Vagina (tissue), 2 donors: ENCODE data around the gene MEIS1.

ENCODE experiments used
- POLR2A ChIP-seq, 2 donors: fragments of 450-650 bp; IDR thresholded peaks; one replicate each; pipeline ENCODE4 v1.6.1; 2017; ENCODE audit warnings: antibody characterized with exemption in 2 of 2, mild to moderate bottlenecking in 2 of 2, moderate library complexity in 2 of 2
- POLR2AphosphoS5 ChIP-seq, 2 donors: sonication (generic); formaldehyde crosslinking; IDR thresholded peaks; one replicate each; pipeline ENCODE4 v1.9.0; 2017; ENCODE audit warnings: antibody characterized with exemption in 2 of 2, mild to moderate bottlenecking in 2 of 2, low read depth in 1 of 2; ENCODE audit not compliant: insufficient read depth in 1 of 2
- TF ChIP-seq, protein P1 (sequence below), 3 experiments: fragments of 450-650 bp in 2 of 3; fragments of 200-600 bp in 1 of 3; sonication (generic) in 1 of 3; IDR thresholded peaks; one replicate each; pipeline ENCODE4 v1.5.1; 2017 to 2019; ENCODE audit warnings: antibody characterized with exemption in 3 of 3, mild to moderate bottlenecking in 2 of 3, moderate library complexity in 2 of 3

DNA sequence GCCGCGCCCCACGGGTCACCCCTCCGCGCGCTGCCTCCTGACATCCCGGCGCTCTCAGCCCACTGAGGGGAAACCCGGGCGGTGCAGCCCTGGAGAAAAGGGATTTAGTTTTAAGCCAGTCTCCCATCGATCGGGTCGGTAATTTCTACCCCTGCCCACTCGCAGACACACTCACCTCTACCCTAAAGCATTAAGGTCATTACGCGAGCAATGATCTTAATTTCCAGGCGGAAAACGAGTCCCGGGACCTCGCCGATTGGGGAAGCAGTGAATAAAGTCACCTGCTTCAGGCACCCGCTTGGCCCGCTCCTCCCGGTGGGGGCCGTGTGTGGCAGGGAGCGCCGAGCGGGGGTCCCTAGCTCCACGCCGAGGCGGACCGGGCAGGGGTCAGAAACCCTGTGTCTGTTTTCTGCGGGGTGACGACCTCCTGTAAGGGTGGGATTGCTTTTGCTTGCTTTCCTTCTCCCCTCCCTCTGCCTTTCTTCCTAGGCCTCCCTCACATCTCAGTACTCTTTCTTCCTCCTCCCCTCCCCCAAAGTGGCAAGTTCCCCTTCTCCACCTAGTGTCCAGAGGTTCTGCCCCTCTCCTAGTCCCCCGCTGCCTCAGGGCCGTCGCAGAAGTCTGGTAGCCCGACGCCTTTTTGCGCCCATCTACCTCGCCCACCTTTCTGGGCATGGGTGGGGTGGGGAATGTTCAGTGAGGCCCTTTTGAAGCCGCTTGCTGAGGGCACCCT lies 142.6 kb downstream of the MEIS1 start:
- TF ChIP-seq POLR2A (IDR thresholded peaks at IDR 0.05) (no peak), POLR2AphosphoS5 (IDR thresholded peaks at IDR 0.05; ENCODE audit: insufficient read depth in 1 of 2, low read depth in 1 of 2) (peak in 1 of 2 donors; percentile 57)
- TF ChIP-seq, protein P1, sequence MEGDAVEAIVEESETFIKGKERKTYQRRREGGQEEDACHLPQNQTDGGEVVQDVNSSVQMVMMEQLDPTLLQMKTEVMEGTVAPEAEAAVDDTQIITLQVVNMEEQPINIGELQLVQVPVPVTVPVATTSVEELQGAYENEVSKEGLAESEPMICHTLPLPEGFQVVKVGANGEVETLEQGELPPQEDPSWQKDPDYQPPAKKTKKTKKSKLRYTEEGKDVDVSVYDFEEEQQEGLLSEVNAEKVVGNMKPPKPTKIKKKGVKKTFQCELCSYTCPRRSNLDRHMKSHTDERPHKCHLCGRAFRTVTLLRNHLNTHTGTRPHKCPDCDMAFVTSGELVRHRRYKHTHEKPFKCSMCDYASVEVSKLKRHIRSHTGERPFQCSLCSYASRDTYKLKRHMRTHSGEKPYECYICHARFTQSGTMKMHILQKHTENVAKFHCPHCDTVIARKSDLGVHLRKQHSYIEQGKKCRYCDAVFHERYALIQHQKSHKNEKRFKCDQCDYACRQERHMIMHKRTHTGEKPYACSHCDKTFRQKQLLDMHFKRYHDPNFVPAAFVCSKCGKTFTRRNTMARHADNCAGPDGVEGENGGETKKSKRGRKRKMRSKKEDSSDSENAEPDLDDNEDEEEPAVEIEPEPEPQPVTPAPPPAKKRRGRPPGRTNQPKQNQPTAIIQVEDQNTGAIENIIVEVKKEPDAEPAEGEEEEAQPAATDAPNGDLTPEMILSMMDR (IDR thresholded peaks at IDR 0.05), result no peak
